GM19452 (cell line): ENCODE data around the gene WDR5.

ENCODE experiments used
- ATAC-seq: cut with Tn5 transposase; IDR thresholded peaks from one replicate; pipeline ENCODE4 v1.9.1; 2021; ENCODE audit not compliant: unreplicated experiment

Gene WDR5

DNA sequence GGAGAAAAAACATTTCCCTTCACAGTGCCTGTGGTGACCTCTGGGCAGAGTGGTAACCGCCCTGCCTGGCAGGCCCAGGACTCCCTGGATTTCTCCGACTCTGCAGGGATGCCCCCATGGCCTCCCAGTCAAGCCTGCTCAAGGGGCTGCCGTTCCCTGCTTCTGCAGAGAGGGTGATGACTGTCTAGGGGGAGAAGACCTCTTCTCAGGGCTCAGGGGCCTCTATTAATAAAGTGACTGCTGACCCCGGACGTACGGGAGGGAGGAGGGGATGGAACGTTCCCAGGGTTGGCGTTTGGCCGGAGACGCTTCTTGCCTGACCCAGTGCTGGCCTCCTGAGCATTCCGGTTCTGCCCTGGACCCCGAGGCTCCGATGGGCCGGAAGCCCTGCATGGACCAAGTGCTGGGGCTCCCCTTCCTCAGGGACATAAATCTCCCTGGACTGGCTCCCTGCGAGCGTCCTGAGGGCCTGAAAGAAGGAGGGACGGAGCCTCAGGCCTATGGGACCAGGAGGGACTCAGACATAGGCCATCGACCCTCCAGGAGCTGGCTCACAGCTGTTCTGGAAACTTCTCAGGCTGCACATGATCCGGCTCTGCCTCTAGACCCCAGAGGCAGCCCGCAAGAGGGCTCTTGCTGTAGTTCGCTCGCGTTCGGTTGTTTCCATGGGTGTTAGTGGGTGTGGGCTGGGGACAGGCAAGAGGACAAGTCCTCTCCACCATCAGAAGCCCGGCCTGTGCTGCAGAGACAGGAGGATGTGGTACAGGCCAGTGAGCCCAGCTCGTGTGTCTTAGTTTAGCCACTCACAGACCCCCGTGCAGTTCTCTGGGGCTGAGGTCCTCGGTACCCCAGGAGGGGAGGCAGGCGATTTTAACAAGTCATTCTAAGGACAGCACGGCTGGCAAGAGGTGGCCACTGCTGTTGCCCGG is 36.6 kb downstream of the WDR5 start:
- ATAC-seq, result no peak

DNA sequence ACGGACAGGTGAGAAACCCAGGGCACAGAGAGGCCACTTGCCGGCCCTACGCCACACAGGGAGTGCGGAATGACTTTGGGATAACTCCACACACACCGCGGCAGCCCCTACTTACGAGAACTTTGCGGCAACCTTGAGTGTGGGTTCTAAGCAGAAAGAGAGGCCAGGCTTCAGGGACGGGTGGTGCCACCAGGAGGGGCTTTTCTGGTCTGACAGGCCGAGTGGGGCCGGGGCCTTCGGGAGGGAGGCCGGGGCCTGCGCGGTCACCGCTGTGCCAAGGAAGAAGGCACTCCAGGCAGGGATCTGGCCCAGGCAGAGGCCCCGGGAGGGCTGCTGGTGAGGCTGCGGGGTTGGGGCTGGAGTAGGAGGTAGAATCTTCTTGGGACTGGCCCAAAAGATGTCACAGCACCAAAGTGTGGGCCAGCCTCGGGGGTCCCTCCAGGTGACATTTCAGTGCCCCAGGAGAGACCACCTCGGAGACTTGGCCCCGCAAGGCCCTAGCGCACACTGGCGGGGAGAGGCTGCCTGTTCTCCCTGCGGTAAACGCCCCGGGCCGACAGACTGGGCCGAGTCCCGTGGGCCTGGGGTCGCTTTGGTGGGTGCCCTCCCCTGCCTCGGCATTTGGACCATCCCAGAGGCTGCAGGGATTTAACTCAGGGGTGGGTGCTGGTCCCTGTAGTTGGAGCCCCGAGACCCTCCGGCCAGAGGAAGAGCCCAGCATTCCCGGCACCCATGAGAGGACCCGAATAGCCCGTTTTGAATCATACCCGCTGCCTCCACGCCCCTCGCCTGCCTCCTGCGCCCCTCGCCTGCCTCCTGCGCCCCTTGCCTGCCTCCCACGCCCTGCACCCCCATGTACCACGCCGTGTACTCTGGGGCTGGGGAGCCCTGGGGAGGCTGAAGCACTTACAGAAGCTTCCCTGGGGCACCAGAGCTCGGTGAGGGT is 37.5 kb downstream of the WDR5 start:
- no peak for ATAC-seq

DNA sequence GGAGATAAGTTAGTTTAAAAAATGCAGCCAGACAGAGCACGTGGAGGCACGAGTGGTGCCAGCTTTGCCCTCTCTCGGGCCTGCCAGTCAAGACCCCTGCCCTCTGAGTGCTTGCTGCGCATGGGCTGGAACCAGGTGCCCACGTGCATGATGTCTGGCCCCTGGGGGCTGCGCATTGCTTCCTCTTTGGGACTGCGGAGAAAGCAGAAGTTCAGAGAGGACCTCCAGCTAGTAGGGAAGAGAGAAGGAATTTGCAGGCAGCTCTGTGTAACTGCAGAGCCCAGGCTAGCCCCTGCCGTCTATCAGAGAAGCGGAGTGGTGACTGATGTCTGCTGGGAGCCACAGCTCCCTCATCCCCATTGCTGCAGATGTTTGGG is 38.2 kb downstream of the WDR5 start:
- ATAC-seq, result no peak

DNA sequence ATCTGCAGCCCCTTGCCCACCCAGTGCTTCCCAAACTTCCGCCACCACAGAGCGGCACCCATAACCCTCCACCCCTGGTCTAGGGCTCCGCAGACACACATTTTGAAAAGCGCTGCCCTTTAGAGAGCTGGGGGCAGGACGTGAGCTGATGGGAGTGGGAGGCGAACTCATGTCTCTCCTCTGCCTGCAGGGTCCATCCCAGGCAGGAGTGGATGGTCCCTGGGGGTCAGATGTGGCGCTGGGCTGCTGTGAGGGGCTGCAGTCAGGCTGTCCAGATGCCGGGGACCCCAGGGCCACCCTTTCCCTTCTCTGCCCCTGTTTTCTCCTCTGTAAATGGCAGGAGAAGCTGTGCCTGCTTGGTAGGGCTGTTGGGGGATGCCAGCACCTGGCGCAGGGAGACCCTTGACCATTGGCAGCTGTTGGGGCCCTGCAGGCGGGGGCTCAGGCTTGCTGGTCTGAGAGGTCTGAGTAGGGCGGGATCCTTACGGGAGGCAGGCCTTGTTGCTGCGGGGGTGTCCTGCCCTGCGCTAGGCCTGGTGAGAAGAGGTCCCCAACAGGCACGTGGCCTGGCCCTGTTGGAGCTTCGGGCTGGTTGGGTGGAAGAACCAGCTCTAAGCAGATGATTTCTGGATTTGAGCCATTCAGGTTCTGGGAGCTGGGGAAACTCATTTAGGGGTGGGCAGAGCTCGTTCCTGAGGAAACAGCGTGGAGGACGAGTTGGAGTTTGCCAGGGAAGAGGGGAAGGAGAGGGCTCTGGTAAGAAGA is 38.8 kb downstream of the WDR5 start:
- no peak for ATAC-seq

DNA sequence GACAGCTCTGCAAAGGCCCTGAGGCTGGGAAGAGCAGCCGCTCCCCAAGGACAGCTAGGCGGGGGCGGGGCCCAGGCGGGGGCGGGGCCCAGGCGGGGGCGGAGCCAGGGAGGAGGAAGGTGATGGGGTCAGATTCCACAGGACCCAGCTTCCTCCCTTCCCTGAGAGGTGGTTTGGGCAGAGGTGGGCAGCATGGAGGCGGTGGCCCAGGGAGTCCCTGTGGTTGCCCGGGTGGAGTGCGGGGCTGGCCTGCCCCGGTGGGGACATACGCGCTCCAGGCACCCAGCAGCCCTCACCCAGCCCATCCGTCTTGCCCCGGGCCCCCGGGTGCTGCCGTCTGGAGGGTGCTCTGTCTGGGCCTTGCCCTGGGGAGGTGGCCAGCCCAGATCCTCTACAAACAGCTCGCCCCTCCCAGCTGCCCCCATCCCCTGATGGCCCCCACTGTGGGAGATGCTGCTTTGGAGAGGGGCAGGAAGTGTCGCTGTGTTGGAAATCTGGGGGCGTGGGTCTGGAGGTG is 39.5 kb downstream of the WDR5 start:
- no peak for ATAC-seq

DNA sequence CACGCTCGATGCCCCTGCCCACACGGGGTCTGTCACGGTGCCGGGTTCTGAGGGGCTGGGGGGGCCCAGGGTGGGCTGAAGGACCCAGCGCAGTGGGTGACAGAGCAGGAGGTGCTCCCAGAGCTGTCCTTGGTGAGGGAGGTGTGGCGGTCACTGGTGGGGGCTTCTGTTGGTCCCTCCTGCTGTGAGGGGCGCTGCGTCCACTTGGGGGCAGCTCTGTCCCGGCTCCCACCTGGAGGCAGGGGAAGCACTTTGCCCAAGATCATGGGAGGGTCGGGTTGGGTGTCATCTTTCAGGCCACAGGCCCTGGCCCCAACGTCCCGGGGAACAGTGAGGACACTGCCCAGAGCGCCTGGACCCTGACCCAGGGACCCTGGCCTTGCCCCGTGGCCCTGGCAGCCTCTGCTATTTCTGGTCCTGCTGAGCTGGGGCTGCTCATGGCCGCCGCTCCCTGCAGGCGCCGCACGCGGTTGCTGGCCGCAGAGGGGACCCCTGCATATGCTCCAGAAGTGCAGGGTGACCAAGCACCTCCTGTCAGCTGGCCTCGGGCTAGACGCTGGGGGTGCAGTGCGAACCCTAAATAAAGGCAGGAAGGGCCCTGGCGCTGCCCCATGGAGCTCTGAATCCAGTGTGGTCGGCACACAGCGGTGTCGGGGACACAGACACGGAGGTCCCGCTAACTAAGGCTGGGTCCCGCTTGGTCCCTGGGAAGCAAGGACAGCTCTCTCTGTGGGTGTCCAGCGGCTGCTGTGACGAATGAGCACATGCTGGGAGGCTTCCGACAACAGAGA is 40.1 kb downstream of the WDR5 start:
- no peak for ATAC-seq

DNA sequence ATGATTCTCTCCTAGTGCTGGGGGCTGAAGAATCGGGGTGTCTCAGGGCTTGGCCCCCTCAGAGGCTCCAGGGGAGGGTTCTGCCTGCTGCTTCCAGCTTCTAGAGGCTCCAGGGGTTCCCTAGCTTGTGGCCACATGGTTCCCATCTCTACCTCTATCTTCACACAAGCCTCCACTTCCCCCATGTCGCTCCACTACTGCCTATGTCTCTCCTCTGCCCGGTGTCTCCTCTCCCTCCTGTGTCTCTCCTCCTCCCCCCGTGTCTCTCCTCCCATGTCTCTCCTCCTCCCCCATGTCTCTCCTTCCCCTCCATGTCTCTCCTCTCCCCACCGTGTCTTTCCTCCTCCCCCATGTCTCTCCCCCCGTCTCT is 40.7 kb downstream of the WDR5 start:
- ATAC-seq, result no peak

DNA sequence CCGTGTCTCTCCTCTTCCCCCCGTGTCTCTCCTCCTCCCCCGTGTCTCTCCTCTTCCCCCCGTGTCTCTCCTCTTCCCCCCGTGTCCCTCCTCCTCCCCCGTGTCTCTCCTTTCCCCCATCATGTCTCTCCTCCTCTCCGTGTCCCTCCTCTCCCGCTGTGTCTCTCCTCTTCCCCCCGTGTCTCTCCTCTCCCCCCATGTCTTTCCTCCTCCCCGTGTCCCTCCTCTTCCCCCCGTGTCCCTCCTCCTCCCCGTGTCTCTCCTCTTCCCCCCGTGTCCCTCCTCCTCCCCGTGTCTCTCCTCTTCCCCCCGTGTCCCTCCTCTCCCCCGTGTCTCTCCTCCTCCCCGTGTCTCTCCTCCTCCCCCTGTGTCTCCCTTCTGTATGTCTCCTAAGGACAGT is 41.3 kb downstream of the WDR5 start:
- ATAC-seq, result no peak

DNA sequence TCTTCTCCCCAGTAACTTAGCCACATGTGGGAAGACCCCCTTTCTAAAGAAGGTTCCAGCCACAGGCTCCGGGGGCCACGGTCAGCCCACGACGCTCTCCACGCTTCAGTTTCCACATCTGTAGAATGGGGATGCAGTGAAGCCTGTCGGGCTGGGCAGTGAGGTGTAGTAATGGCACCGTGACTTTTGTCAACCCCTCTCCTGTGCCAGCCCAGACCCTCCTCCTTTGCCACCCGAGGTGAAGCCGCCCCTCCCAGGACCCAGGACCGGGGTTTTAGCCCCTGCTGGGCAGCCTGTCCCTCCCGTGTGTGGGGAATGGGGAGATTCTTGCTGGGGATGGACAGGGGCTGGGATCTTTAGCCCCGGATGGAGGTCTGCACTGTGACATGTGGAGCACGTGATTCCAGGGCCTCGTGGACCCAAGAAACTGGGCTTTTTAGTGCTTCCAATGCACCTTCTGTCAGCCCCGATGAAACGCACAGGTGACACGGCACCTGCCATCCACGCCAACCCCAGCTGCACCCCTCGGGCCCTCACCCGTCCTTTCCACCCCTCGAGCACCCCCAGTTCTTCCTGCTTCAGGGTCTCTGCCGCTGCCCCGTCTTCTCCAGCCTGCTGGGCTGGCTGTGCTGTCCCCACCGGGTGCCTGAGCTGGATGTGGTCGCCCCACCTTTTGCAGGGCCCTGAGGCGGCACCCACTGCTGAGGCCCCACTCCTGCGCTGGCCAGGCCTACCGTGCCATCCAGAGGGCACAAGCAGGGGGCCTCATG is 41.9 kb downstream of the WDR5 start:
- no peak for ATAC-seq

DNA sequence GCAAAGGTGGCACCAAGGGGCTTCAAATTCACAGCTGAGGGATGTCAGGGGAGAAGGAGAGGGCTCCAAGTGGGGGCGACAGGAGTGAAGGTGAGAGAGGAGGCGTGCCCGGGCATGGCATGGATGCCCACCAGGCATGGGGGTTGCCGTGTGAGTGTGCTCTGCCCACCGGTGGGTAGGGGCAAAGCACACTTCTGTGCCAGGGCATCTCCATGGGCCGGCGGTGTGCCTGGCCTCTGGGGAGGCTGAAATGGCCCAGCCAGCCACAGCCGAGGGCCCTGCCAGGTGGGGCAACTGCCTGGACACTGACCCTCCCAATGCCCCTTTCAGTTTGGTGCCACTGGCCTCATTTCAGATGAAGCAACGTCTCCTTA is 42.5 kb downstream of the WDR5 start:
- ATAC-seq, result no peak

DNA sequence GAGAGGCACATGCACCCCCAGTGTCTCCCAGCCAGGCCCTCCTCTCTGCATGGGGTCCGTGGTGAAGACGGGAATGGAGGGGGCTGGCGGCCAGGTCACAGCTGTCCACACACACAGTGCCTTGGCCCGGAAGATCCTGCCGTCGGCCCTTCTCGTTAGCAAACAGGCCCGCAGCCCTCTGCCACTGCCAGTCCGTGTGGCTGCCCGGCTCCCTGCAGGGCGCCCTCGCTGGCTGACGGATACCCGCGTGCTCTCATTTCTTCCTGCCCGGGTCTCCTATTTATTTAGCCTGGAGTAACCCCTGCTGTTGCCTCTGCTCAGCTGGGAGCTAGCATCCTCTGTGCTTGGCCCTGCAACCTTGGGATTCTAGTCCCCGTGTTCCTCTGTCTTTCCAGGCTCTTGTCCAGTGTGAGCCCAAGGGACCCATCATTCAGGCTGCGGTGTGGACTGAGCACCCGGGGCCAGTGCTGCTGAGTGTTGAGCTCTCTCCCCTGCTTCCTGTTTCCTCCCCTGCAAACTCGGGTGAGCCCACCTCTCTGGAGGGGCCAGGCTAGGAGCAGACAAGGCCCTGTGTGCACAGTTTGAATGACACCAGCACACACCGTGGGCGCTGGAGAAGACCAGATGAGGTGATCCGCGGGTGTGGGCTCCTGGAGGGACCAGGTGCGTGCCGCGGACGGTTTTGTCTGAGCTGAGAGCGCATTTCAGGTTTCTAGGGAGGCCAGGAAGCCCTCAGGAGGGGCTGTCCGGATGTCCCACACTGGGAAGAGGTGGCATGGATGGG is 43.1 kb downstream of the WDR5 start:
- ATAC-seq, result no peak

DNA sequence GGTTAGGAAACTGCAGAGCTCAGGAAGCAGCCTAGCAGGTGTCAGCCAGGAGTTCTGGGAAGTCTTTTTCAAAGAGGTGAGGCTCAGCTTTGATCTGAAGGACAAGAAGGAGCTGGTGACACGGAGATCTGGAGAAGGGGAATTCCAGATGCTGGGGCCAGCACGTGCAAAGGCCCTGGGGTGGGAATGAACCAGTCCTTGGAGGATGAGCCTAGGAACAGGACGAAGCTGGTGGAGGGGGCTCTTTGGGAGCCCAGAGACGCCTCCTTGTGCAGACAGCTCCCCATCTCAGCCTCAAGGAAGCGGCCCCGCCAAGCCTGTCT is 43.7 kb downstream of the WDR5 start:
- ATAC-seq, result no peak

DNA sequence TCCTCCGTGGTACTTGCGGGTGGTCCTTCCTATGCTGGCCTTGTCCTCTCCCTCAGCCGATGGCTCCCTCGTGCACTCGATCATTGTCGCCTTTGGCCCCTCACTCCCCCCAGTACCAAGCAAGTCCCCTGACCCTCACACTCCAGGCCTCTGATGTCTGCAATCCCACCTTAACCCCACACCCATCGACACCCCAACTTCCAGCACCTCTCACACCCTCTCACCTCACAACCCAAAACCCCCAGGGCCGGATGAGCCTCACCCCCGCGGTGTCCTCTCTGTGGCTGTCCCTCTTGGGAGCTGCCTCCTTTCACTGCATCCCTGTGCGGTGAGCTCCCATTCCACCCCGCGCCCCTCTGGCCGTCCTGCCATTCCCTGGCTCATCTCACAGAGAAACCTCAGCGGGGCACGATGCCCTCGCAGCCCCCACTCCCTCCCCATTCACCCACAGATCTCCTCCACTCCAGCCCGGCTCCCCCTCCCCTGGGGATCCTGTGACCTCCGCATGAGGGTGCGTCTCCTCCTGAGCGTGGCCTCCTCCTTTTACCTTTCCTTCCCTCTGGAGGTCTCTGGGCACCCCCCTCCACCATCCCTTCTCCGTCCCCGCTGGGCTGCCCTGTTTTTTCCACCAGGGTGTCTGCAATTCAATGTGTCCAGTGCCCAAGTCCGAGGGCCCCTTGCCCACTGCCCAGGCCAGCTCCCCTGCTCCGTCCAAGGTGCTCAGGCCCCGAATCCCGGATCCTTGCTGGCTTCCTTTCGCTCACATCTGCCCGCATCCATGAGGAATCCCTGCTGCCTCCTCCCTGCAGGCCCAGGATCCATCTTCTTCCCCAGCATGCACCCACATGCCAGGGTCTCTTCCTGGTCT is 44.3 kb downstream of the WDR5 start:
- no peak for ATAC-seq

DNA sequence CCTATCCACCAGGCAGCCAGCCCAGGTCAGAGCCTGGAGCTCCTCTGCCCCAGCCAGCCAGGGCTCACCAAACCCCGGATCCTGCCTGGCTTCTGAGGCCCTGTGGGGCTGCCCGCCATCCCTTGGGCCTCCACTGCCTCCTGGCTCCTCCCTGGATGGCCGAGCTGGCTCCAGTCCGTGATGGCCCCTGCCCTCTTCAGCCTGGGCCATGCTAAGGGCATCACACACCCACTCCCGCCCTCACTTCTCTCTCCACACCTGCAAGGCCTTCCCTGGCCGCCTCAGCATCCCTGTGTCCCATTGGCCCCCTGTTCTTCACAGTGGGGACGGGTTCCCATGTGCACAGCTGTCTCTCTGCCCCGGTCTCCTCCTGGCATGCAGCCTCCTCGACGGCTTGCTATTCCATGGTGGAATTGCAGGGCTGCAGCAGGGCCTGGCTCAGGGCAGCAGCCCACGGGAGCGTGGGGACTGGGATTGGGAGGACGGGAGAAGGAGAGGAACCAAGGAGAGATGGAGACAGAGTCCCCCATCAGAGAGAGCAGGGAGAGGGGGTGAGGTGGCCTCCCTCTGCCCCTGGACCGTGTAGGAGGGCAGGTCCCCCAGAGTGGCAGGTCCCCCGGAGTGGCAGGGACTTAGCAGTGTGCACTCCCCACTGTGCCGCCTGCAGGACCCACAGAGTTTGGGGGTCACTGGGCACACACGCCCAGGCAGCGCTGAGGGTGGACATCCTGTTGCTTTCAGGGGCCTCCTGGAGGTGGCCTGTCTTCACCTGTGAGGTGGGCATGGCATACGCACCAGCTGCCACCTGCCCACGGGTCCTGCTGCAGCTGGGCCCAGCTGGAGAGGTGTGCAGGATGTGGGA is 45.1 kb downstream of the WDR5 start:
- no peak for ATAC-seq

DNA sequence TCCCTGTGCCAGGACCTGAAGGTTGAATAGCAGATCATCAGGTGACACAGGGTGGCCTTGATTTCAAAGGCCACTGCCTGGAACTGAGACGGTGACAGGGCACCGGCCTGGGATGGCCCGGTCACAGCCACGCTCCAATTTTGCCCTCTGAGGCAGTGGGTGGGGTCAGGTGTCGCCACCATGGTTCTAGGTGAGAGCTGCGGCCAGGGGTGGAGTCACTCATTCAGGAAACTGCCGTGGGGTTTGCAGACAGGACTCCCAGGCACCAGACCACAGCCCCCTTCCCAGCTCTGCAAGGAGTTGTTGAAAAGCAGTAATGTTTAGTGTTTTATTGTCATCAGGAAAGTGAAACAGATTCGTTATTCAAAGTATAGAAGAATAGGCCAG is 45.8 kb downstream of the WDR5 start:
- no peak for ATAC-seq

DNA sequence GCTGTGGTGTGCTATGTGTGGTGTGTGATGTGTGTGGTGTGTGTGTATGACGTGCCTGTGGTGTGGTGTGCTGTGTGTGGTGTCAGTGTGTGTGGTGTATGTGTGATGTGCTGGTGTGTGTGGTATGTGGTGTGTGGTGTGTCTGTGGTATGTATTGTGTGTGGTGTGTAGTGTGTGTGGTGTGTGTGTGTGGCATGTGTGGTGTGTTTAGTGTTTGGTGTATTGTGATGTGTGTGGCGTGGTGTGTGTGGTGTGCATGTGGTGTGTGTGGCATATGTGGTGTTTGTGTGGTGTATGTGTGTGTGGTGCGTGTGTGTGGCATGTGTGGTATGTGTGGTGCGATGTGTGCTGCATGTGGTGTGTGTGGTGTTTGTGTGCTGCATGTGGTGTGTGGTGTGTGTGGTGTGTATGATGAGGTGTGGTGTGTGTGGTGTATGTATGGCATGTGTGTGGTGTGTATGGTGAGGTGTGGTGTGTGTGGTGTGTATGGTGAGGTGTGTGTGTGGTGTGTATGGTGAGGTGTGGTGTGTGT is 46.7 kb downstream of the WDR5 start:
- no peak for ATAC-seq

DNA sequence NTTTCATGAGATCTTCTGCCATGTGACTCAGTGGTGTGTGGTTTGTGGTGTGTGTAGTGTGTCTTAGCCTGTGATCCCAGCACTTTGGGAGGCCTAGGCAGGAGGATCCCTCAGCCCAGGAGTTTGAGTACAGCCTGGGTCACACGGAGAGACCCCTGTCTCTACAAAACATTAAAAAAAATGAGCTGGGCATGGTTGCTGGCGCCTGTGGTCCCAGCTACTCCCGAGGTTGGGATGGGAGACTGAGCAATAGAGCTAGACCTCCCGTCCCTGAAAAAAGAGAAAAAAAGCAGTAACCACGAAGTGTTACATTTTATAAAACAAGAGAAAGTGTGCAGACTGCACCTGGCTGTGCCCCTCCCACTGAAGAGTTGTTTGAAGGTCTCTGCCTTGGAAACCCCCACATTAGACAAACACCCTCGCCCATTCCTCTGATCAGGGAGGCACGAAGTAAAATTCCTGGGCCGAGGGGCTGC is 49.7 kb downstream of the WDR5 start:
- ATAC-seq, result no peak
